ENCODE measurements around the gene SPO11. TPM values are rescaled to one million over a fixed set of nuclear protein-coding genes. Genes with fewer than 3 reads are reported as not detected.
A peak's percentile ranks its signal among the peaks of the same experiment; 100 is the strongest.

The SPO11 gene
- total RNA-seq, 6 experiments from 2014 or later = not detected

DNA sequence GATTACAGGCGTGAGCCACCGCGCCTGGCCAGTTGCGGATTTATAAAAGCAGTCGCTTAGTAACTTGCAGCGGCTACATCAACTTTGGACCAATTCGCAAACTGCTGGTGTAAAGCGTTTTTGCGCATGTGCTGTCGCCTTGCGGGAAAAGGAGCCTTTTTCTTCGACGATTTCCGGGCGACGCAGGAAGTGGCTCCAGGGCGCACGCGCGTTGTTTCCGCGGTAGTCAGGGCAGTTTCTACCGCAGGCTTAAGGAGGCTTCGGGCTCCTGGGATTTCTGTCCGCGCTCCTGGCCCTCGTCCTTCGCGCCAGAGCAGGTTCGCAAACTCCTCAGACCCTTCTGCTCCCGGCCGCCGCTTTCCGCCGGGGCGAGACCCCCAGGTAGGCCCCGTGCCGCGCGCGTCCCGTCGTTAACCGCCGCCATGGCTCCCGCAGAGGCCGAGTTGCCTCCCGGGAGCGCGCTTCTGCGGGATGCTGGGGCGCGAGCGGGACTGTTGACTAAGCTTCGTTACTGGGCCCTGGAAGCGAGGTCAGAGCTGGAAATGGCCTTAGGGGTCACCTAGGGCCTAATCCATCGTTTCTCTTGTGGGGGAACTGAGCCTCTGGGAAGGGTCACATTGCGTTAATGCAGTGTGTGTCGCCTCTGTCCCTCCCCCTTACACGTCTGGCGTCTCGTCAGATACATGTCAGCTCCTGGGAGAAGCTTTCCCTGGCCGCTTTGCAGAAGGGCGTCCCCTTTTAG lies 21.6 kb downstream of the SPO11 start, which contains the start of gene RAE1:
Gene RAE1, plus strand, starts transcription at position 214 of the 742 bp plus-strand sequence. CDS start 2,784 bp downstream, outside the sequence.
- Mint-ChIP-seq H3K36me3 (ENCODE audit: low read depth) (peaks cover 24% of the 10 kb centered on the region), H3K27me3 (ENCODE audit: insufficient read depth) (no peaks in the 10 kb centered on the region; the same call in 1 of the 2 replicates), H3K4me3 (peak within 1 kb of the TSS; percentile 97), H3K27ac (peak within 1 kb of the TSS; percentile 91), H3K9me3 (no peaks in the 10 kb centered on the region), H3K4me1 (ENCODE audit: low read depth) (peaks cover 30% of the 10 kb centered on the region)
- TF ChIP-seq CTCF (IDR thresholded peaks at IDR 0.05) = no peak
- peak; percentile 91 for DNase-seq

DNA sequence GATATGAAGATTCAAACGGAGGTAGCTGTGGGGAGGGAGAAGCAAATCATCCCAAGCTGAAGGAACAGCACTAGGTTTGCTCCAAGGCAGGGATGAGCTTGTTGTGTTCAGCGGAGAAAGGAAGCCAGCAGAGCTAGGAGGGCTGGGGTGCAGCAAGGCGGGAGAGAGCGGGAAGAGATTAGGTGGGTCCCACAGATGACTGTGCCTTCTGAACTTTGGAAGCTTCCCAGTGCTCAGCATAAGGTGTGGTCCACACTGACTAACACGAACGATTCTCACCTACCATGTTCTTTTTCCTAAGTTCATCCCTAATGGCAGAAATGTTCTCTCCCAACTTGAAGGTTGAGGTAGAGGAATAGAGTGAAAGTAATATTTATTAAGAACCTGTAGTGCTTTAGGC lies 22.7 kb downstream of the SPO11 start:
- peaks cover 24% of the 10 kb centered on the region for H3K36me3 Mint-ChIP-seq (ENCODE audit: low read depth)
- H3K9me3 Mint-ChIP-seq = no peaks in the 10 kb centered on the region

DNA sequence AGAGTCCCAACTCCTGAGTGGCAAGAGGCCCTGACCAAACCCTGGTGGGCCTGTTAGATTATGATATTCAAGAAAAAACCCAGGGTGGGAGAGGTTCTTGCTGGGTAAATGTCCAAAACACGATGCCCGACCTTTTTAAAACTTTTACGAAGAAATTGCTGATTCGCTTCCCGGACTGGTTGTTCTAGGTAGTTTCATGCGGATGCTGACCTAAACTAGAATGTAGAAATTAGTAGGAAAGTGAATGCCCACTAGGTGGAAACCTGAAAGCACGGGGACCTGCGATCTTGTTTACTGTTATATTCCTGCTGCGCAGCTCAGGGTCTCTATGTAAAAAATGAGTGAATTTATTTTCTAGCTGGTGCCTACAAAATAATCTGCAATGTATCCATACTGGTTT lies 23.7 kb downstream of the SPO11 start:
- Mint-ChIP-seq H3K4me3 (no peak overlapping the region), H3K36me3 (ENCODE audit: low read depth) (peaks cover 24% of the 10 kb centered on the region), H3K27me3 (ENCODE audit: insufficient read depth) (no peaks in the 10 kb centered on the region; the same call in 1 of the 2 replicates), H3K27ac (no peak overlapping the region), H3K4me1 (ENCODE audit: low read depth) (peaks cover 26% of the 10 kb centered on the region), H3K9me3 (no peaks in the 10 kb centered on the region)
- no peak for DNase-seq
- no peak for TF ChIP-seq CTCF (IDR thresholded peaks at IDR 0.05)

More for the DNA sequence above, 22.7 kb downstream of the SPO11 start:
- H3K27me3 Mint-ChIP-seq (ENCODE audit: insufficient read depth) = no peaks in the 10 kb centered on the region; the same call in 1 of the 2 replicates
- no peak for DNase-seq
- H3K4me1 Mint-ChIP-seq (ENCODE audit: low read depth) = peaks cover 29% of the 10 kb centered on the region
- peak overlapping the region; percentile 97 for H3K4me3 Mint-ChIP-seq
- H3K27ac Mint-ChIP-seq = peak overlapping the region; percentile 91; the same call in 1 of the 2 replicates
- TF ChIP-seq CTCF (IDR thresholded peaks at IDR 0.05) = no peak

DNA sequence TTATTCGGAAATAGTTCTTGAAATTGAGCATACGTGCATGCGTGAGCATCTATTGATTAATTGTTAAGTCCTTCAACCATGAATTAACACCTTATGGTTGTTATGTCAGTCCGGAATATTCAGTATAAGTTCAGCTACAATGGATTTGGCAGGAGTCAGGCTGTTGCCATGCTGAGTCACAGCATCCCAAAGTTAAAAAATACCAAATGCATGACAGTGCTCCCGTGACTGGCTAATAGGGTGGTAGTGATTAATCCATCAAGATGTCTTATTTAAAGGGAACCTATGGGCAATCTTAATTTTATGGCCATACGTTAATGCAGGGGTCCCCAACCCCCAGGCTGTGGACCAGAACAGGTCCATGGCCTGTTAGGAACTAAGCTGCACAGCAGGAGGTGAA lies 31.9 kb downstream of the SPO11 start:
- H3K27ac Mint-ChIP-seq = no peak overlapping the region
- peak overlapping the region; percentile 50; the same call in 1 of the 2 replicates for H3K4me3 Mint-ChIP-seq
- H3K27me3 Mint-ChIP-seq (ENCODE audit: insufficient read depth) = no peaks in the 10 kb centered on the region
- DNase-seq = peak; percentile 87
- H3K4me1 Mint-ChIP-seq (ENCODE audit: low read depth) = peaks cover 11% of the 10 kb centered on the region
- no peaks in the 10 kb centered on the region for H3K9me3 Mint-ChIP-seq
- no peak for TF ChIP-seq CTCF (IDR thresholded peaks at IDR 0.05)
- H3K36me3 Mint-ChIP-seq (ENCODE audit: low read depth) = peaks cover 30% of the 10 kb centered on the region

DNA sequence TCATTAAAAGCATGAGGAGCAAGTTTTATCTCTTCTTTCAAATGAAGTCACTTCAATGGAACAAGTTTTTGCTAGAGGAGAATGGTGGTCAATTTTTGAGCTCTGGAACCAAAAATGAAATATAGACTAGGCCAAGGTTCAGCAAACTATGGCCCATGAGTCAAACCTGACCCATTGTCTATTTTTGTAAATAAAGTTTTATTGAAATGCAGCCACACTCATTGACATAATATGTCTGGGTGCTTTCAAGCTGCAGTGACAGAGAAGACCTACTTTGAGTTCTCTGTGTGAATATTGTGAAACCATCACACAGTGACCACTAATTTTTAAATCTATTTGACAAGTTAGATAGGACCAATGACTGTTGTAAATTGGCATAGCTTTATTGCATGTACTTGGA lies 34.8 kb downstream of the SPO11 start:
- Mint-ChIP-seq H3K27ac (peak overlapping the region; percentile 29; the same call in 1 of the 2 replicates), H3K9me3 (no peaks in the 10 kb centered on the region), H3K27me3 (ENCODE audit: insufficient read depth) (no peaks in the 10 kb centered on the region; the same call in 1 of the 2 replicates), H3K36me3 (ENCODE audit: low read depth) (peaks cover 39% of the 10 kb centered on the region), H3K4me3 (no peak overlapping the region), H3K4me1 (ENCODE audit: low read depth) (peaks cover 11% of the 10 kb centered on the region)
- no peak for TF ChIP-seq CTCF (IDR thresholded peaks at IDR 0.05)
- no peak for DNase-seq
